ENCODE measurements around the gene PDP2.

PDP2 gene

GRCh38 chr16:66904846-66905632 is 24.7 kb downstream of the PDP2 start:
- Histone ChIP-seq H3K4me1 (ENCODE audit: insufficient read depth, low read length, severe bottlenecking) (no peaks in the 10 kb centered on the region), H3K4me2 (ENCODE audit: low read length) (no peak overlapping the region), H3K9me3 (ENCODE audit: low read length) (no peaks in the 10 kb centered on the region), H3K4me3 (ENCODE audit: low read depth, low read length, poor library complexity, severe bottlenecking) (no peak overlapping the region), H3K27ac (ENCODE audit: low read depth, low read length, poor library complexity, severe bottlenecking) (no peak overlapping the region), H3K27me3 (ENCODE audit: insufficient read depth, low read length) (0 out of 2 replicates have a peak, but pooled peaks cover 3% of the 10 kb centered on the region), H3F3A (ENCODE audit: insufficient read depth, low read length) (no peaks in the 10 kb centered on the region), H3K36me3 (ENCODE audit: insufficient read depth, low read length) (no peaks in the 10 kb centered on the region), H3K79me2 (ENCODE audit: insufficient read depth, low read length) (no peaks in the 10 kb centered on the region), H2AFZ (ENCODE audit: low read length) (no peak overlapping the region), H3K9ac (ENCODE audit: low read length) (no peak overlapping the region), H4K20me1 (ENCODE audit: insufficient read depth, low read length) (no peaks in the 10 kb centered on the region), H3K9me2 (ENCODE audit: low read depth, low read length) (no peaks in the 10 kb centered on the region)
- no peak for TF ChIP-seq CTCF (IDR thresholded peaks at IDR 0.05; ENCODE audit: low read length)
- TF ChIP-seq EZH2 (IDR thresholded peaks at IDR 0.05; ENCODE audit: borderline replicate concordance, low read length) = no peak

GRCh38 chr16:66905633-66906539 is 25.6 kb downstream of the PDP2 start:
- Histone ChIP-seq H3K4me2 (ENCODE audit: low read length) (no peak overlapping the region), H2AFZ (ENCODE audit: low read length) (no peak overlapping the region)

More at GRCh38 chr16:66905633-66906539, 25.6 kb downstream of the PDP2 start:
- TF ChIP-seq CTCF (IDR thresholded peaks at IDR 0.05; ENCODE audit: low read length) (no peak), EZH2 (IDR thresholded peaks at IDR 0.05; ENCODE audit: borderline replicate concordance, low read length) (no peak)
- Histone ChIP-seq H3K4me3 (ENCODE audit: low read depth, low read length, poor library complexity, severe bottlenecking) (no peak overlapping the region), H3K36me3 (ENCODE audit: insufficient read depth, low read length) (no peaks in the 10 kb centered on the region), H3K9me2 (ENCODE audit: low read depth, low read length) (no peaks in the 10 kb centered on the region), H3K9ac (ENCODE audit: low read length) (no peak overlapping the region), H3K79me2 (ENCODE audit: insufficient read depth, low read length) (no peaks in the 10 kb centered on the region), H3K9me3 (ENCODE audit: low read length) (no peaks in the 10 kb centered on the region), H3F3A (ENCODE audit: insufficient read depth, low read length) (no peaks in the 10 kb centered on the region), H3K4me1 (ENCODE audit: insufficient read depth, low read length, severe bottlenecking) (no peaks in the 10 kb centered on the region), H3K27ac (ENCODE audit: low read depth, low read length, poor library complexity, severe bottlenecking) (no peak overlapping the region), H4K20me1 (ENCODE audit: insufficient read depth, low read length) (no peaks in the 10 kb centered on the region), H3K27me3 (ENCODE audit: insufficient read depth, low read length) (0 out of 2 replicates have a peak, but pooled peaks cover 3% of the 10 kb centered on the region)

All from OCI-LY1 (cell line).